ENCODE results near the gene PTPRD. TPM values are rescaled to one million over a fixed set of nuclear protein-coding genes. Genes with fewer than 3 reads are reported as not detected.

The PTPRD gene
- total and polyA plus RNA-seq, 2 donors (not counting 1 experiment from before 2014, with no cell fraction given): not detected

- Histone ChIP-seq H2AFZ (ENCODE audit: insufficient read depth, low read depth, low read length, poor library complexity, severe bottlenecking) (no peak overlapping the region), H3K27ac (ENCODE audit: low read length in 2 of 2) (no peak overlapping the region), H3K79me2 (ENCODE audit: control insufficient read depth, insufficient read depth, low read length) (no peaks in the 10 kb centered on the region), H3K9ac (ENCODE audit: low read length) (no peak overlapping the region), H3K27me3 (replicated peaks in 1 of 4; ENCODE audit: control extremely low read depth in 1 of 4, control insufficient read depth in 3 of 4, insufficient read depth in 4 of 4, low read length in 3 of 4) (no peaks in the 10 kb centered on the region), H3K9me3 (ENCODE audit: control extremely low read depth in 1 of 3, control insufficient read depth in 2 of 3, insufficient read depth in 1 of 3, low read length in 2 of 3) (no peaks in the 10 kb centered on the region), H3K4me1 (ENCODE audit: control insufficient read depth in 2 of 2, insufficient read depth in 2 of 2, low read length in 2 of 2) (no peaks in the 10 kb centered on the region), H3K36me3 (replicated peaks in 1 of 2; ENCODE audit: control extremely low read depth in 1 of 2, control insufficient read depth in 1 of 2, extremely low read depth in 1 of 2, insufficient read depth in 2 of 2, low read length in 1 of 2) (no peaks in the 10 kb centered on the region), H4K20me1 (ENCODE audit: control insufficient read depth, insufficient read depth, low read length, poor library complexity, severe bottlenecking) (no peaks in the 10 kb centered on the region), H3K4me2 (replicated peaks; ENCODE audit: low read depth, low read length, poor library complexity, severe bottlenecking) (no peak overlapping the region), H3K4me3 (ENCODE audit: control extremely low read depth in 1 of 5, extremely low read depth in 1 of 5, insufficient read depth in 1 of 5, low read depth in 2 of 5, low read length in 4 of 5) (no peak overlapping the region)
- Mint-ChIP-seq H3K4me1 (no peaks in the 10 kb centered on the region), H3K27me3 (no peaks in the 10 kb centered on the region), H3K4me3 (no peak overlapping the region), H3K9me3 (ENCODE audit: insufficient read depth) (no peaks in the 10 kb centered on the region), H3K27ac (no peak overlapping the region)
- DNase-seq (no peak), ATAC-seq (ENCODE audit: low read depth) (no peak)
- no CpG with 5 or more reads among the region's 1 CpG for WGBS (ENCODE audit: insufficient coverage)
- POLR2A ChIA-PET: no interaction called here
- intact Hi-C loops (cut with micrococcal nuclease): no loop called here
- TF ChIP-seq CTCF (IDR thresholded peaks at IDR 0.05) (no peak), EZH2 (IDR thresholded peaks at IDR 0.05; ENCODE audit: borderline replicate concordance, insufficient read depth, low read depth, low read length, poor library complexity, severe bottlenecking) (no peak)
- CTCF ChIA-PET: interaction anchor here (0.7 kb wide), 1 partner anchor 1027 kb away, joined by 3 read pairs; no protein-coding TSS in a partner anchor
Observed at GRCh38 chr9:9522406-9522805, 1090.4 kb downstream of the PTPRD start.

GRCh38 chr9:9521033-9521779 is 1091.6 kb downstream of the PTPRD start:
- Histone ChIP-seq H3K4me2 (replicated peaks; ENCODE audit: low read depth, low read length, poor library complexity, severe bottlenecking) (no peak overlapping the region), H3K4me3 (ENCODE audit: control extremely low read depth in 1 of 5, extremely low read depth in 1 of 5, insufficient read depth in 1 of 5, low read depth in 2 of 5, low read length in 4 of 5) (no peak overlapping the region), H2AFZ (ENCODE audit: insufficient read depth, low read depth, low read length, poor library complexity, severe bottlenecking) (no peak overlapping the region), H3K4me1 (ENCODE audit: control insufficient read depth in 2 of 2, insufficient read depth in 2 of 2, low read length in 2 of 2) (no peaks in the 10 kb centered on the region), H3K27ac (ENCODE audit: low read length in 2 of 2) (no peak overlapping the region), H3K9me3 (ENCODE audit: control extremely low read depth in 1 of 3, control insufficient read depth in 2 of 3, insufficient read depth in 1 of 3, low read length in 2 of 3) (no peaks in the 10 kb centered on the region), H3K79me2 (ENCODE audit: control insufficient read depth, insufficient read depth, low read length) (no peaks in the 10 kb centered on the region), H3K27me3 (replicated peaks in 1 of 4; ENCODE audit: control extremely low read depth in 1 of 4, control insufficient read depth in 3 of 4, insufficient read depth in 4 of 4, low read length in 3 of 4) (no peaks in the 10 kb centered on the region), H3K9ac (ENCODE audit: low read length) (no peak overlapping the region), H4K20me1 (ENCODE audit: control insufficient read depth, insufficient read depth, low read length, poor library complexity, severe bottlenecking) (no peaks in the 10 kb centered on the region), H3K36me3 (replicated peaks in 1 of 2; ENCODE audit: control extremely low read depth in 1 of 2, control insufficient read depth in 1 of 2, extremely low read depth in 1 of 2, insufficient read depth in 2 of 2, low read length in 1 of 2) (no peaks in the 10 kb centered on the region)
- ATAC-seq (ENCODE audit: low read depth) (no peak), DNase-seq (no peak)
- CTCF ChIA-PET: no interaction called here
- H3K4me3 Mint-ChIP-seq: no peak overlapping the region
- H3K4me1 Mint-ChIP-seq: no peaks in the 10 kb centered on the region
- TF ChIP-seq EZH2 (IDR thresholded peaks at IDR 0.05; ENCODE audit: borderline replicate concordance, insufficient read depth, low read depth, low read length, poor library complexity, severe bottlenecking) (no peak), CTCF (IDR thresholded peaks at IDR 0.05) (no peak)
- WGBS (ENCODE audit: insufficient coverage): 48% methylated on average over 3 of the region's 5 CpGs
- no peaks in the 10 kb centered on the region for H3K9me3 Mint-ChIP-seq (ENCODE audit: insufficient read depth)
- intact Hi-C loops (cut with micrococcal nuclease): no loop called here
- POLR2A ChIA-PET: no interaction called here
- no peak overlapping the region for H3K27ac Mint-ChIP-seq
- H3K27me3 Mint-ChIP-seq: no peaks in the 10 kb centered on the region

Data from B cell (primary cell).